Stomach (tissue), 9 donors: ENCODE results near the gene FNBP1. TPM values are rescaled to one million over a fixed set of nuclear protein-coding genes. Genes with fewer than 3 reads are reported as not detected.

ENCODE experiments used
- DNase-seq, 2 donors: peaks; one replicate each; pipeline versions ENCODE4 v3.0.0 to v3.0.0-alpha.2; 2013 to 2019
- H3K27ac ChIP-seq, 5 donors: fragments of 200-600 bp in 4 of 5; sonication (generic) in 4 of 5; one replicate each; pipeline ENCODE4 v1.5.1; 2013 to 2019; ENCODE audit warnings: mild to moderate bottlenecking in 1 of 5, moderate library complexity in 1 of 5
- H3K27me3 ChIP-seq, 3 donors: fragments of 200-600 bp; sonication (generic); one replicate each; pipeline ENCODE4 v1.5.1; 2017 to 2019; ENCODE audit warnings: mixed run types in 1 of 3
- H3K36me3 ChIP-seq, 4 donors: fragments of 200-600 bp; sonication (generic); 1 replicate in 3 of 4; 2 replicates in 1 of 4; pipeline ENCODE4 v1.5.1; 2016 to 2019
- H3K4me1 ChIP-seq, 4 donors: fragments of 200-600 bp; sonication (generic); one replicate each; pipeline ENCODE4 v1.5.1; 2016 to 2019
- H3K4me3 ChIP-seq, 4 donors: fragments of 200-600 bp; sonication (generic) in 3 of 4; one replicate each; pipeline ENCODE4 v1.5.1; 2016 to 2019; ENCODE audit warnings: mild to moderate bottlenecking in 1 of 4
- H3K9me3 ChIP-seq, 4 donors: fragments of 200-600 bp; sonication (generic); one replicate each; pipeline ENCODE4 v1.5.1; 2016 to 2019
- CTCF ChIP-seq, 7 experiments: fragments of 450-650 bp in 4 of 7; fragments of 200-600 bp in 3 of 7; sonication (generic) in 3 of 7; IDR thresholded peaks; one replicate each; pipeline ENCODE4 v1.5.1; 2016 to 2019; ENCODE audit warnings: antibody characterized with exemption in 7 of 7, control low read depth in 2 of 7, mild to moderate bottlenecking in 1 of 7
- EP300 ChIP-seq: sonication (generic); formaldehyde crosslinking; IDR thresholded peaks from one replicate; pipeline ENCODE4 v1.6.1; 2017; ENCODE audit warnings: antibody characterized with exemption
- POLR2A ChIP-seq, 4 donors: fragments of 450-650 bp; IDR thresholded peaks; one replicate each; pipeline ENCODE4 v1.6.1; 2016; ENCODE audit warnings: antibody characterized with exemption in 4 of 4, control low read depth in 2 of 4, mild to moderate bottlenecking in 1 of 4, moderate library complexity in 1 of 4
- POLR2AphosphoS5 ChIP-seq, 3 donors: sonication (generic); formaldehyde crosslinking; IDR thresholded peaks; one replicate each; pipeline ENCODE4 v1.6.1; 2016; ENCODE audit warnings: antibody characterized with exemption in 3 of 3
- WGBS, 5 donors: extraction: QIAGEN DNeasy Blood & Tissue Kit in 3 of 5; methylation state at CpG; one replicate each; pipeline versions ENCODE4 v1.1.5 to v1.1.7; 2013 to 2018; 5-methylcytosine and 5-hydroxymethylcytosine counted together
- intact Hi-C: fragments of 100-400 bp; cut with DNase I; formaldehyde crosslinking; loops from one replicate; pipeline ENCODE4 v1.15.1; 2023; ENCODE audit warnings: low total_unique reads
- polyA plus RNA-seq, 3 donors: library from polyadenylated mRNA; stranded (reverse); fragments of 200-250 nt; gene quantifications; one replicate each; pipeline ENCODE4 v1.2.3, GENCODE V29; 2013
- total RNA-seq, 5 donors: library from RNA; depleted of rRNA; stranded (reverse); fragments of >200 nt; gene quantifications; one replicate each; pipeline versions ENCODE4 v1.1.0 to v1.2.3, GENCODE V29; 2014 to 2016
- donor health status: healthy with polysubstance abuse.
- donor health status: Bipolar disorder and iron deficiency.
- donor health status: healthy.

The FNBP1 gene
- total and polyA plus RNA-seq, 8 donors: 9.0 to 129 (median 57.3) TPM

GRCh38 chr9:130028493-130029222 lies 14.3 kb downstream of the FNBP1 start:
- H3K27me3 ChIP-seq: no peaks in the 10 kb centered on the region
- H3K36me3 ChIP-seq: no peaks in the 10 kb centered on the region
- DNase-seq: no peak
- no peaks in the 10 kb centered on the region for H3K9me3 ChIP-seq
- intact Hi-C loops: no loop called here
- peak overlapping the region in 1 of 5 donors; percentile 40 for H3K27ac ChIP-seq
- H3K4me1 ChIP-seq: peaks cover 14 to 97% (median 58%) of the 10 kb centered on the region in 4 donors
- TF ChIP-seq POLR2AphosphoS5 (IDR thresholded peaks at IDR 0.05) (no peak), EP300 (no peak), POLR2A (IDR thresholded peaks at IDR 0.05) (no peak), CTCF (IDR thresholded peaks at IDR 0.05) (no peak)
- no peak overlapping the region for H3K4me3 ChIP-seq
- 44 to 61% (median 53%) methylated on average over 6 of the region's 6 CpGs for WGBS, 5 donors

- WGBS, 5 donors: 84 to 87% (median 86%) methylated on average over 9 of the region's 9 CpGs
- peak overlapping the region in 3 of 5 donors; percentile 17 to 40 (median 32) for H3K27ac ChIP-seq
- DNase-seq: no peak
- H3K27me3 ChIP-seq: no peaks in the 10 kb centered on the region
- H3K4me3 ChIP-seq: no peak overlapping the region
- intact Hi-C loops: no loop called here
- H3K36me3 ChIP-seq: no peaks in the 10 kb centered on the region
- peaks cover 20 to 97% (median 63%) of the 10 kb centered on the region in 4 donors for H3K4me1 ChIP-seq
- no peaks in the 10 kb centered on the region for H3K9me3 ChIP-seq
- TF ChIP-seq POLR2A (IDR thresholded peaks at IDR 0.05) (no peak), CTCF (IDR thresholded peaks at IDR 0.05) (no peak), EP300 (no peak), POLR2AphosphoS5 (IDR thresholded peaks at IDR 0.05) (no peak)
These were observed 15.2 kb downstream of the FNBP1 start for GRCh38 chr9:130027533-130028365.

- Histone ChIP-seq H3K9me3 (no peaks in the 10 kb centered on the region), H3K36me3 (no peaks in the 10 kb centered on the region), H3K27me3 (no peaks in the 10 kb centered on the region), H3K27ac (peak overlapping the region in 3 of 5 donors; percentile 32 to 62 (median 38)), H3K4me1 (peaks cover 20 to 96% (median 62%) of the 10 kb centered on the region in 4 donors), H3K4me3 (no peak overlapping the region)
- intact Hi-C loops: no loop called here
- TF ChIP-seq POLR2A (IDR thresholded peaks at IDR 0.05) (no peak), EP300 (no peak), POLR2AphosphoS5 (IDR thresholded peaks at IDR 0.05) (no peak), CTCF (IDR thresholded peaks at IDR 0.05) (no peak)
- WGBS, 5 donors: 78 to 88% (median 79%) methylated on average over 2 of the region's 2 CpGs
- DNase-seq: no peak
These were observed 16.2 kb downstream of the FNBP1 start for GRCh38 chr9:130026583-130027340.

GRCh38 chr9:130024597-130024994 lies 18.4 kb downstream of the FNBP1 start:
- no peaks in the 10 kb centered on the region for H3K9me3 ChIP-seq
- no peaks in the 10 kb centered on the region for H3K36me3 ChIP-seq
- intact Hi-C loops: no loop called here
- H3K27ac ChIP-seq: peak overlapping the region in 2 of 5 donors; percentile 62 to 87
- no peak overlapping the region for H3K4me3 ChIP-seq
- 59 to 72% (median 70%) methylated on average over 5 of the region's 5 CpGs for WGBS, 5 donors
- no peak for TF ChIP-seq POLR2A (IDR thresholded peaks at IDR 0.05)
- peak in 1 of 3 donors; percentile 3 for TF ChIP-seq POLR2AphosphoS5 (IDR thresholded peaks at IDR 0.05)
- peaks cover 16 to 96% (median 57%) of the 10 kb centered on the region in 4 donors for H3K4me1 ChIP-seq
- no peaks in the 10 kb centered on the region for H3K27me3 ChIP-seq
- DNase-seq: no peak
